Calu3 (cell line): ENCODE results near the gene KRT23. TPM values are rescaled to one million over a fixed set of nuclear protein-coding genes. Genes with fewer than 3 reads are reported as not detected.

Experiments used
- BruUV-seq: library from RNA; stranded (reverse); fragments of 400-500 nt; replicated peaks from 2 replicates; lab custom pipeline; 2021; lab: Mats Ljungman, UMichigan
- CTCF ChIA-PET: fragments of 300-600 bp; sonication (Branson Sonifier 250); formaldehyde crosslinking; loops from one replicate; lab custom pipeline; 2022; ENCODE audit warnings: antibody characterized with exemption; lab: Charles Lee
- DNase-seq: peaks from one replicate; pipeline ENCODE4 v3.0.0; 2022
- H3K27ac Mint-ChIP-seq: one replicate; pipeline ENCODE4 v1.8.0; 2022; ENCODE audit warnings: mixed read lengths; ENCODE audit not compliant: unreplicated experiment
- H3K27me3 Mint-ChIP-seq: one replicate; pipeline ENCODE4 v1.8.0; 2022; ENCODE audit warnings: mixed read lengths; ENCODE audit not compliant: unreplicated experiment
- H3K36me3 Mint-ChIP-seq: one replicate; pipeline ENCODE4 v1.8.0; 2022; ENCODE audit warnings: mild to moderate bottlenecking, moderate library complexity, mixed read lengths; ENCODE audit not compliant: insufficient read depth, unreplicated experiment
- H3K4me1 Mint-ChIP-seq: one replicate; pipeline ENCODE4 v1.8.0; 2022; ENCODE audit warnings: mild to moderate bottlenecking, low read depth, mixed read lengths; ENCODE audit not compliant: unreplicated experiment
- H3K4me3 Mint-ChIP-seq: one replicate; pipeline ENCODE4 v1.8.0; 2022; ENCODE audit warnings: mild to moderate bottlenecking, low read depth, moderate library complexity, mixed read lengths; ENCODE audit not compliant: unreplicated experiment
- H3K9me3 Mint-ChIP-seq: one replicate; pipeline ENCODE4 v1.8.0; 2022; ENCODE audit warnings: low read depth, mixed read lengths; ENCODE audit not compliant: unreplicated experiment
- CTCF ChIP-seq: fragments of 200-600 bp; IDR thresholded peaks from one replicate; pipeline ENCODE4 v1.8.0; 2022; ENCODE audit warnings: antibody characterized with exemption; ENCODE audit not compliant: unreplicated experiment
- intact Hi-C: fragments of 100-400 bp; cut with micrococcal nuclease; formaldehyde crosslinking; loops from one replicate; pipeline ENCODE4 v1.10.0; 2022; ENCODE audit not compliant: unreplicated experiment
- total RNA-seq: library from RNA; stranded (reverse); gene quantifications from 2 replicates; pipeline ENCODE4 v1.2.3, GENCODE V29; 2022

Gene KRT23
- total RNA-seq, 1 experiment from 2014 or later = 1,389 TPM

GRCh38 chr17:40980596-40980995, 43.1 kb upstream of the KRT23 start:
- intact Hi-C loops = no loop called here
- no peak for DNase-seq
- CTCF ChIA-PET = interaction anchor here (1.0 to 2.5 kb wide), 2 partner anchors 14 to 24 kb away, joined by 3 to 7 read pairs; partner anchors contain the start of gene KRT39
- peaks cover 11% of the 10 kb centered on the region for H3K4me1 Mint-ChIP-seq
- no peaks in the 10 kb centered on the region for H3K9me3 Mint-ChIP-seq
- H3K36me3 Mint-ChIP-seq = no peaks in the 10 kb centered on the region
- TF ChIP-seq CTCF = no peak
- H3K27ac Mint-ChIP-seq = no peak overlapping the region
- no peak overlapping the region for H3K4me3 Mint-ChIP-seq
- H3K27me3 Mint-ChIP-seq = no peaks in the 10 kb centered on the region
- BruUV-seq = no TSS peak

GRCh38 chr17:40980117-40980516, 42.7 kb upstream of the KRT23 start:
- intact Hi-C loops = no loop called here
- Mint-ChIP-seq H3K36me3 (no peaks in the 10 kb centered on the region), H3K27me3 (no peaks in the 10 kb centered on the region), H3K9me3 (no peaks in the 10 kb centered on the region), H3K27ac (no peak overlapping the region), H3K4me3 (no peak overlapping the region), H3K4me1 (peaks cover 11% of the 10 kb centered on the region)
- no peak for TF ChIP-seq CTCF
- BruUV-seq = no TSS peak
- CTCF ChIA-PET = interaction anchor here (0.8 to 2.5 kb wide), 3 partner anchors 10 to 23 kb away, joined by 3 to 7 read pairs (median 3); partner anchors contain the start of gene KRT39
- DNase-seq = no peak

GRCh38 chr17:40978575-40979151, 41.2 kb upstream of the KRT23 start:
- no peak for DNase-seq

DNA sequence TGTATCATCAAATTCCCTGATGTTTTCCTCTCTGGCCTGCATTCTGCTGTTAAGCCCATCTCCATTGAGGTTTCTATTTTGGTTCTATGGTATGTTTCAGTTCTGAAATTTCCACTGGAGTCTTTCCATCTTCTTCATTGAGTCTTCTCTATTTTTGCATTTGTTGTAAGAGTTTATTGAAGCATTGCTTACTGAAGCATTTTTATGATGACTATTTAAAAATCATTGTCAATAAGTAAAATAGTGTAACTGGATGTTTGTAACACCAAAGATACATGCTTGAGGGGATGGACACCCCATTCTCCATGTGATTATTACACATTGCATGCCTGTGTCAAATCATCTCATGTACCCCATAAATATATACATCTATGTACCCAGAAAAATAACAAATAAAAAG, 38.1 kb upstream of the KRT23 start:
- intact Hi-C loops = no loop called here
- H3K27me3 Mint-ChIP-seq = no peaks in the 10 kb centered on the region
- H3K4me1 Mint-ChIP-seq = peaks cover 25% of the 10 kb centered on the region
- DNase-seq = no peak
- H3K4me3 Mint-ChIP-seq = no peak overlapping the region
- H3K9me3 Mint-ChIP-seq = no peaks in the 10 kb centered on the region
- BruUV-seq = no TSS peak
- CTCF ChIA-PET = no interaction called here
- no peak for TF ChIP-seq CTCF
- H3K27ac Mint-ChIP-seq = no peak overlapping the region
- H3K36me3 Mint-ChIP-seq = no peaks in the 10 kb centered on the region

More at GRCh38 chr17:40978575-40979151, 41.2 kb upstream of the KRT23 start:
- BruUV-seq = no TSS peak
- Mint-ChIP-seq H3K36me3 (no peaks in the 10 kb centered on the region), H3K27me3 (no peaks in the 10 kb centered on the region), H3K9me3 (no peaks in the 10 kb centered on the region), H3K27ac (no peak overlapping the region), H3K4me3 (no peak overlapping the region), H3K4me1 (peaks cover 11% of the 10 kb centered on the region)
- CTCF ChIA-PET = interaction anchor here (0.8 to 2.5 kb wide), 4 partner anchors 12 to 363 kb away, joined by 3 to 7 read pairs (median 4); partner anchors contain the start of gene KRT39
- no peak for TF ChIP-seq CTCF
- intact Hi-C loops = no loop called here
